IgD-negative memory B cell (primary cell): ENCODE measurements around the gene SF3B1. TPM values are rescaled to one million over a fixed set of nuclear protein-coding genes. Genes with fewer than 3 reads are reported as not detected.
"Not testable (repeated sequence)": the region's sequence is repeated elsewhere in the genome, so short reads cannot be mapped to it uniquely, and the experiment has no call there.

Experiments
- H3K27ac Mint-ChIP-seq, 3 donors: one replicate each; pipeline ENCODE4 v1.8.0; 2020 to 2022; ENCODE audit warnings: mild to moderate bottlenecking in 3 of 3, mixed read lengths in 3 of 3, moderate library complexity in 1 of 3
- H3K27me3 Mint-ChIP-seq: one replicate; pipeline ENCODE4 v1.8.0; 2021; ENCODE audit warnings: mixed read lengths
- H3K36me3 Mint-ChIP-seq: one replicate; pipeline ENCODE4 v1.8.0; 2020; ENCODE audit warnings: mild to moderate bottlenecking, mixed read lengths
- H3K4me1 Mint-ChIP-seq, 3 donors: one replicate each; pipeline ENCODE4 v1.8.0; 2020 to 2022; ENCODE audit warnings: mixed read lengths in 3 of 3, mild to moderate bottlenecking in 1 of 3
- H3K4me3 Mint-ChIP-seq, 4 donors: one replicate each; pipeline ENCODE4 v1.8.0; 2020 to 2022; ENCODE audit warnings: mild to moderate bottlenecking in 4 of 4, mixed read lengths in 4 of 4, moderate library complexity in 3 of 4
- H3K9me3 Mint-ChIP-seq, 3 donors: one replicate each; pipeline ENCODE4 v1.8.0; 2020 to 2021; ENCODE audit warnings: mixed read lengths in 3 of 3, mild to moderate bottlenecking in 1 of 3
- polyA plus RNA-seq: library from polyadenylated mRNA; unstranded; fragments of 300-500 nt; fragmentation: Illumina TruSeq; gene quantifications from one replicate; pipeline ENCODE4 v1.2.3, GENCODE V29; 2021

Gene SF3B1
- polyA plus RNA-seq, 1 donor from 2014 or later = 124 TPM

GRCh38 chr2:197379308-197379917 lies 55.4 kb downstream of the SF3B1 start:
- H3K4me3 Mint-ChIP-seq, H3K27ac Mint-ChIP-seq, H3K27me3 Mint-ChIP-seq, H3K9me3 Mint-ChIP-seq, H3K36me3 Mint-ChIP-seq: not testable (repeated sequence)
- peaks cover 17 to 18% (median 17%) of the 10 kb centered on the region in 3 donors for H3K4me1 Mint-ChIP-seq

GRCh38 chr2:197378494-197379307 lies 56.1 kb downstream of the SF3B1 start:
- Mint-ChIP-seq H3K4me1 (peaks cover 17 to 21% (median 18%) of the 10 kb centered on the region in 3 donors), H3K9me3 (no peaks in the 10 kb centered on the region), H3K27me3 (peaks cover 1% of the 10 kb centered on the region), H3K4me3 (peak overlapping the region in 1 of 4 donors; percentile 20), H3K27ac (peak overlapping the region in 1 of 3 donors; percentile 48), H3K36me3 (no peaks in the 10 kb centered on the region)

DNA sequence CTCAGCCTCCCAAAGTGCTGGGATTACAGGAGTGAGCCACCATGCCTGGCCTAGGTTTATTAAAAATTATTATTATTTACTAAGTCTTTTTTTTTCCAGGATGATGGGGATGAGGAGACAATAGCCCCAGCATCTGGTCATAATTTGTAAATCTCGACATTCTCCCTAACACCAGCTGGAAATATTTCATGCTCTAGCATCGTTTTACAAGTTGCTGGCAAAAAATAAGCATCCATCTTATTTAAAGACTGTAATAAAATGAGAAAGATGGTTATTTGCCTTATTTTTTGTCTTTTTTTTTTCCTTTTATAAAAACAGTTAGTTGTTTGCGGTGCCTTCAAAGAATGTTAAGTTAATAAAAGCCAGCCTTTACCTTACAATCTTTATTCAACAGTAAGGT lies 56.7 kb downstream of the SF3B1 start:
- peak overlapping the region in 1 of 3 donors; percentile 75 for H3K27ac Mint-ChIP-seq
- H3K4me1 Mint-ChIP-seq = peaks cover 17 to 21% (median 18%) of the 10 kb centered on the region in 3 donors
- H3K4me3 Mint-ChIP-seq = peak overlapping the region in 2 of 4 donors; percentile 20 to 79
- H3K9me3 Mint-ChIP-seq = no peaks in the 10 kb centered on the region
- H3K27me3 Mint-ChIP-seq = no peaks in the 10 kb centered on the region
- H3K36me3 Mint-ChIP-seq = no peaks in the 10 kb centered on the region

DNA sequence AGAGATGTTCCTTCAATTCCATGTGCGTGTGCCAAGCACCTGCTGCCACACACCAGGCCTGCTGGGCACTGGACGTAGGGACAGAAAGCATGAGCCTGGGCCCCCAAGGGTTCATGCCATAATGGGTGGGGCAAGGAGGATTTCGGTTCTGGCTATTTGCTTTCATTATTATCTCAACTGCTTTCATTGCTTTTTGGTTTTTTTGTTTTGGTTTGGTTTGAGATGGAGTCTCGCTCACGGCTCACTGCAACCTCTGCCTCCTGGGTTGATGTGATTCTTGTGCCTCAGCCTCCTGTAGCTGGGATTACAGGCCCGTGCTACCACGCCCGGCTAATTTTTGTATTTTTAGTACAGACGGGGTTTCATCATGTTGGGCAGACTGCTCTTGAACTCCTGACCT lies 57.2 kb downstream of the SF3B1 start:
- Mint-ChIP-seq H3K36me3 (no peaks in the 10 kb centered on the region), H3K4me1 (peaks cover 17 to 21% (median 18%) of the 10 kb centered on the region in 3 donors), H3K27me3 (no peaks in the 10 kb centered on the region), H3K9me3 (no peaks in the 10 kb centered on the region), H3K4me3 (peak overlapping the region in 2 of 4 donors; percentile 79), H3K27ac (peak overlapping the region in 1 of 3 donors; percentile 75)

DNA sequence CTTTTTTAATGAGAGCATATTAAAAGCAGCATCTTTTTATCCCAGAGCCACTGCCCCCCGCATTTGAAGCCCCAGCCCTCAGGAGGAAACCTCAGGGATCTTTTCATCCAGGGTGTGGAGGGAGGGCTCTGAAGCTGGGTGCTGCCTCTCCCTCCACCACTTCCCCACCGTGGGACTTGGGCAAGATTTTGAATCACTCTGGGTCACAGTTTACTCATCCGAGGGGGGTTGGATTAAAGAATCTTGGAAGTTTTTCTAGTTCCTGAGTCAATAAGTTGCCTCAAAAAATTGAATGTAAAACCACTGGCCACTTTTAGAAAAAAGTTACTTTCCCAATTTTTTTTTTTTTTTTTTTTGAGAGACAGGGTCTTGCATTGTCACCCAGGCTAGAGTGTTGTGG lies 62.2 kb downstream of the SF3B1 start:
- Mint-ChIP-seq H3K36me3 (no peaks in the 10 kb centered on the region), H3K9me3 (no peaks in the 10 kb centered on the region), H3K27ac (no peak overlapping the region), H3K4me1 (peaks cover 9 to 14% (median 13%) of the 10 kb centered on the region in 3 donors), H3K4me3 (no peak overlapping the region), H3K27me3 (no peaks in the 10 kb centered on the region)

DNA sequence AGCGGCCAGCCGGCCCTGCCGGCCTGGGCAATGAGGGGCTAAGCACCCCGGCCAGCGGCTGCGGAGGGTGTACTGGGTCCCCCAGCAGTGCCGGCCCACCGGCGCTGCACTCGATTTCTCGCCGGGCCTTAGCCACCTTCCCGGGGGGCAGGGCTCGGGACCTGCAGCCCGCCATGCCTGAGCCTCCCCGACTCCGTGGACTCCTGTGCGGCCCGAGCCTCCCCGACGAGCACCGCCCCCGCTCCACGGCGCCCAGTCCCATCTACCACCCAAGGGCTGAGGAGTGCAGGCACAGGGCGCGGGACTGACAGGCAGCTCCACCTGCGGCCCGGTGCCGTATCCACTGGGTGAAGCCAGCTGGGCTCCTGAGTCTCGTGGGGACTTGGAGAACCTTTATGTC lies 64.2 kb downstream of the SF3B1 start:
- not testable (repeated sequence) for H3K27ac Mint-ChIP-seq, H3K36me3 Mint-ChIP-seq, H3K27me3 Mint-ChIP-seq, H3K9me3 Mint-ChIP-seq, H3K4me3 Mint-ChIP-seq
- peaks cover 7 to 12% (median 8%) of the 10 kb centered on the region in 3 donors for H3K4me1 Mint-ChIP-seq

DNA sequence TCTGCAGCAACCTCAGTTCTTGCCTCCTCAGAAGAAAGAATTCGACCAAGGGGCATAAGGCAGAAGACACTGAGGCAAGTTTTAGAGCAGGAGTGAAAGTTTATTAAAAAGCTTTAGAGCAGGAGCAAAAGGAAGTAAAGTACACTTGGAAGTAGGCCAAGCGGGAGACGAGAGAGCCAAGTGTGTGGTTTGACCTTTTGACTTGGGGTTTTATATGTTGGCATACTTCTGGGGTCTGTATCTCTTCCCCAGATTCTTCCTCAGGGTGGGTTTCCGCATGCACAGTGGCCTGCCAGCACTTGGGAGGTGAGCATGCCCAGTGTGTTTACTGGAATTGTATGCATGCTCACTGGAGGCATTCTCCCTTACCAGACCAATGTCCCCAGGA lies 64.9 kb downstream of the SF3B1 start:
- H3K9me3 Mint-ChIP-seq = no peaks in the 10 kb centered on the region
- no peak overlapping the region for H3K4me3 Mint-ChIP-seq
- no peaks in the 10 kb centered on the region for H3K27me3 Mint-ChIP-seq
- no peaks in the 10 kb centered on the region for H3K36me3 Mint-ChIP-seq
- H3K27ac Mint-ChIP-seq = no peak overlapping the region
- peaks cover 7 to 12% (median 8%) of the 10 kb centered on the region in 3 donors for H3K4me1 Mint-ChIP-seq

- no peaks in the 10 kb centered on the region for H3K36me3 Mint-ChIP-seq
- no peak overlapping the region for H3K27ac Mint-ChIP-seq
- H3K4me3 Mint-ChIP-seq = no peak overlapping the region
- peaks cover 7 to 9% (median 8%) of the 10 kb centered on the region in 3 donors for H3K4me1 Mint-ChIP-seq
- H3K27me3 Mint-ChIP-seq = no peaks in the 10 kb centered on the region
- no peaks in the 10 kb centered on the region for H3K9me3 Mint-ChIP-seq
Measured at GRCh38 chr2:197369228-197369932, 65.4 kb downstream of the SF3B1 start.

- H3K4me3 Mint-ChIP-seq = no peak overlapping the region
- no peaks in the 10 kb centered on the region for H3K9me3 Mint-ChIP-seq
- H3K27me3 Mint-ChIP-seq = no peaks in the 10 kb centered on the region
- no peaks in the 10 kb centered on the region for H3K36me3 Mint-ChIP-seq
- H3K4me1 Mint-ChIP-seq = peaks cover 6 to 7% (median 6%) of the 10 kb centered on the region in 3 donors
- H3K27ac Mint-ChIP-seq = no peak overlapping the region
Measured at GRCh38 chr2:197368412-197368811, 66.4 kb downstream of the SF3B1 start.

DNA sequence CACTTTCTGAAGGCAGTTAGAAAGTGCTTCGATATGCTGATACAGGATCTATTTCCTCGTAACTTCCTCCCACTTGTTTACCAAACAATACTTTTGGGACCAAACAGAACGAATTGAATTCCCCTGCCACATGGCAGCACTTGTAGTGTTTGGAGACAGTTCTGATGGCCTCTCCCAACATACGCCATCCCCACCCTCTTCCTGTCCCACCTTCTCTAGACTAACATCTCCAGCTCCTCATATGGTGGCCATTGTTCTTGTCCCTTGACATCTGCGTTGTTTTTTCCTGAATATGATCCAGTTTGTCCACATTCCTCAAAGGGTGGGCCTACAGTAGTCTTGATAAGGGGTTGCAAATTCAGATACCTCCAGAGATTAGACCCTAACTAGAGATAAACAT lies 70.8 kb downstream of the SF3B1 start:
- Mint-ChIP-seq H3K36me3 (no peaks in the 10 kb centered on the region), H3K4me1 (peaks cover 0 to 1% (median 0%) of the 10 kb centered on the region in 3 donors), H3K9me3 (no peaks in the 10 kb centered on the region), H3K27me3 (no peaks in the 10 kb centered on the region), H3K27ac (no peak overlapping the region), H3K4me3 (no peak overlapping the region)

GRCh38 chr2:197360744-197361156 lies 74.1 kb downstream of the SF3B1 start:
- Mint-ChIP-seq H3K27ac (no peak overlapping the region), H3K4me1 (peaks cover 0 to 5% (median 3%) of the 10 kb centered on the region in 3 donors), H3K36me3 (no peaks in the 10 kb centered on the region), H3K9me3 (no peaks in the 10 kb centered on the region), H3K27me3 (no peaks in the 10 kb centered on the region), H3K4me3 (no peak overlapping the region)

- no peak overlapping the region for H3K4me3 Mint-ChIP-seq
- H3K27me3 Mint-ChIP-seq = no peaks in the 10 kb centered on the region
- H3K4me1 Mint-ChIP-seq = peaks cover 0 to 5% (median 3%) of the 10 kb centered on the region in 3 donors
- no peaks in the 10 kb centered on the region for H3K9me3 Mint-ChIP-seq
- no peaks in the 10 kb centered on the region for H3K36me3 Mint-ChIP-seq
- H3K27ac Mint-ChIP-seq = no peak overlapping the region
Measured at GRCh38 chr2:197359859-197360258, 75.0 kb downstream of the SF3B1 start.

- Mint-ChIP-seq H3K27ac (no peak overlapping the region), H3K27me3 (no peaks in the 10 kb centered on the region), H3K4me1 (peaks cover 0 to 5% (median 3%) of the 10 kb centered on the region in 3 donors), H3K36me3 (no peaks in the 10 kb centered on the region), H3K4me3 (no peak overlapping the region), H3K9me3 (no peaks in the 10 kb centered on the region)
Measured at GRCh38 chr2:197358931-197359330, 75.9 kb downstream of the SF3B1 start.

DNA sequence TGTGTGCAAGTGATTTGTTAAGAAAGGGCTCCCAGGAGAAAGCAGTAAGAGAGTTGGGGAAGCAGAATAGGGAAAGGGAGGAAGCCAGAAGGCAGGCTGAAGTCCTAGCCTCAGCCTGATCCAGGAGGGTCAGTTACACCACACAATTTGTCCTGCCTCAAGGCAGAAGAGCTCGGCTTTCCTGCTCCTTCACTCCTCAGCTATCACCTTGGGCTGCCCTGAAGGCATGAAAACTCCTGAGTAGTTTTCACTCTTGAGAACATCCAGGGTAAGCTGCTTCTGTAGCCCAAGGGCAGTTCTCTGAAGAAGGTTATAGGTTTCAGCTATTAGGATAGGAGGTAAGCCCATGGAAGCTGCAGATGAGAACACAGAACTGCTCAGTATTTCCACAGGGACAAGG lies 76.8 kb downstream of the SF3B1 start:
- H3K4me3 Mint-ChIP-seq = no peak overlapping the region
- peak overlapping the region in 1 of 3 donors; percentile 40 for H3K27ac Mint-ChIP-seq
- no peaks in the 10 kb centered on the region for H3K9me3 Mint-ChIP-seq
- peaks cover 0 to 5% (median 3%) of the 10 kb centered on the region in 3 donors for H3K4me1 Mint-ChIP-seq
- H3K36me3 Mint-ChIP-seq = no peaks in the 10 kb centered on the region
- no peaks in the 10 kb centered on the region for H3K27me3 Mint-ChIP-seq

DNA sequence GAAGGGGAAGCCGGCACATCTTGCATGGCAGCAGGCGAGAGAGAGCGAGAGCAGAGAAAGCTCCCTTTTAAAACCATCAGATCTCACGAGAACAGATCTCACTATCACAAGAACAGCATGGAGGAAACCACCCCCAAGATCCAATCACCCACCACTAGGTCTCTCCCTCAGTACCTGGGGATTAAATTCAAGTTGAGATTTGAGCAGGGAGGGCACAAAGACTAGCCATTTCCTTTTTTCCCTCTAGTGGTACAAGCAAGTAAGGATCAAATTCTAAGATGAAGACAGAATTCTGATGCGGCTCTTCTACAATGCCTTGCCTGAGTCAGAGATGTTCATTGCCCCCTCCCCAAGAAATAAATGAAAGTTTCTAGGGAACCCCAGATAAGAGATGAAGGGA lies 78.7 kb downstream of the SF3B1 start:
- Mint-ChIP-seq H3K4me1 (peaks cover 0 to 5% (median 3%) of the 10 kb centered on the region in 3 donors), H3K36me3 (no peaks in the 10 kb centered on the region), H3K9me3 (no peaks in the 10 kb centered on the region), H3K27me3 (no peaks in the 10 kb centered on the region), H3K27ac (no peak overlapping the region), H3K4me3 (peak overlapping the region in 2 of 4 donors; percentile 39 to 78)
